Left lung (tissue), 14 donors: ENCODE measurements around the gene B4GALNT4. TPM values are rescaled to one million over a fixed set of nuclear protein-coding genes. Genes with fewer than 3 reads are reported as not detected.
"Not testable (repeated sequence)": the region's sequence is repeated elsewhere in the genome, so short reads cannot be mapped to it uniquely, and the experiment has no call there.

ENCODE experiments used
- ATAC-seq: fragments of 200-7000 bp; cut with Tn5 transposase; one replicate; pipeline ENCODE4 v1.9.1; 2020; ENCODE audit warnings: moderate library complexity
- DNase-seq, 4 donors: peaks; one replicate each; pipeline ENCODE4 v3.0.0-alpha.2; 2013 to 2020
- H3K27ac ChIP-seq, 2 donors: fragments of 200-600 bp; sonication (generic) in 1 of 2; one replicate each; pipeline versions ENCODE4 v1.5.0 to v1.8.0; 2020 to 2021
- H3K27me3 ChIP-seq, 2 donors: fragments of 200-600 bp; sonication (generic) in 1 of 2; one replicate each; pipeline versions ENCODE4 v1.5.0 to v1.8.0; 2020 to 2021
- H3K36me3 ChIP-seq, 2 donors: fragments of 200-600 bp; sonication (generic) in 1 of 2; one replicate each; pipeline versions ENCODE4 v1.5.0 to v1.8.0; 2020 to 2021
- H3K4me1 ChIP-seq, 2 donors: fragments of 200-600 bp; one replicate each; pipeline ENCODE4 v1.8.0; 2021
- H3K4me3 ChIP-seq, 2 donors: fragments of 200-600 bp; sonication (generic) in 1 of 2; one replicate each; pipeline versions ENCODE4 v1.5.0 to v1.8.0; 2020 to 2021; ENCODE audit warnings: mild to moderate bottlenecking in 1 of 2
- H3K9me3 ChIP-seq, 2 donors: fragments of 200-600 bp; sonication (generic) in 1 of 2; one replicate each; pipeline versions ENCODE4 v1.5.0 to v1.8.0; 2020 to 2021
- intact Hi-C, 2 donors: fragments of 100-400 bp; cut with DNase I; formaldehyde crosslinking; loops; one replicate each; pipeline versions ENCODE4 v1.11.2 to v1.14.2; 2022
- long read RNA-seq, 12 donors: library from polyadenylated mRNA in 2 of 12; unstranded in 2 of 12; transcript quantifications; one replicate each; pipeline ENCODE4 v2.0.0 and lab custom pipeline, GENCODE V29; 2019 to 2026
- polyA plus RNA-seq, 6 donors: library from polyadenylated mRNA; unstranded; fragments of 120-200 nt; gene quantifications; one replicate each; pipeline ENCODE4 v1.2.1, GENCODE V29; 2013; ENCODE audit not compliant: insufficient read length in 6 of 6
- total RNA-seq, 2 donors: library from RNA; stranded (reverse); fragmentation: NEBNext Ultra II Directional; extraction: Animal tissue kit (Norgen Biotek cat#: 25700); gene quantifications; one replicate each; pipeline ENCODE4 v1.2.1, GENCODE V29; 2021
- TF ChIP-seq, protein P1 (sequence below), 2 donors: fragments of 200-600 bp; sonication (generic) in 1 of 2; IDR thresholded peaks; one replicate each; pipeline versions ENCODE4 v1.5.0 to v1.8.0; 2021; ENCODE audit warnings: antibody characterized with exemption in 2 of 2
- donor health status: DM: no; HTN: yes; CAD: no.
- donor health status: DM: no; HTN: no; CAD: no.

Gene B4GALNT4
- total RNA-seq (1 to 10 TPM; 1.4 to 2.3 TPM), polyA plus RNA-seq (10 to 100 TPM; 47.9 to 78.7 (median 59.0) TPM)
- long read RNA-seq, donor 1, partial matches to known transcripts: 17 of 20 reads
- long read RNA-seq, donor 1, other reads (novel, unspliced or antisense): 0 of 20 reads
- long read RNA-seq, donor 2, partial matches to known transcripts: 0 of 6 reads
- long read RNA-seq, donor 2, other reads (novel, unspliced or antisense): 0 of 6 reads
- long read RNA-seq, donor 3, partial matches to known transcripts: 0 of 3 reads
- long read RNA-seq, donor 3, other reads (novel, unspliced or antisense): 0 of 3 reads
- long read RNA-seq, donor 4: 0 reads
- long read RNA-seq, donor 5, partial matches to known transcripts: 9 of 10 reads
- long read RNA-seq, donor 5, other reads (novel, unspliced or antisense): 0 of 10 reads
- long read RNA-seq, donor 6, partial matches to known transcripts: 0 of 2 reads
- long read RNA-seq, donor 6, other reads (novel, unspliced or antisense): 0 of 2 reads
- long read RNA-seq, donor 7, partial matches to known transcripts: 5 of 7 reads
- long read RNA-seq, donor 7, other reads (novel, unspliced or antisense): 0 of 7 reads
- long read RNA-seq, donor 8, partial matches to known transcripts: 9 of 12 reads
- long read RNA-seq, donor 8, other reads (novel, unspliced or antisense): 0 of 12 reads
- long read RNA-seq, donor 9: 0 reads
- long read RNA-seq, donor 10: 0 reads
- long read RNA-seq, donor 11, transcript B4GALNT4-201 (20 exons, 3,444 nt): major isoform, 10 of 79 reads
- long read RNA-seq, donor 11, partial matches to known transcripts: 65 of 79 reads
- long read RNA-seq, donor 11, other reads (novel, unspliced or antisense): 0 of 79 reads
- long read RNA-seq, donor 12, partial matches to known transcripts: 0 of 3 reads
- long read RNA-seq, donor 12, other reads (novel, unspliced or antisense): 0 of 3 reads

DNA sequence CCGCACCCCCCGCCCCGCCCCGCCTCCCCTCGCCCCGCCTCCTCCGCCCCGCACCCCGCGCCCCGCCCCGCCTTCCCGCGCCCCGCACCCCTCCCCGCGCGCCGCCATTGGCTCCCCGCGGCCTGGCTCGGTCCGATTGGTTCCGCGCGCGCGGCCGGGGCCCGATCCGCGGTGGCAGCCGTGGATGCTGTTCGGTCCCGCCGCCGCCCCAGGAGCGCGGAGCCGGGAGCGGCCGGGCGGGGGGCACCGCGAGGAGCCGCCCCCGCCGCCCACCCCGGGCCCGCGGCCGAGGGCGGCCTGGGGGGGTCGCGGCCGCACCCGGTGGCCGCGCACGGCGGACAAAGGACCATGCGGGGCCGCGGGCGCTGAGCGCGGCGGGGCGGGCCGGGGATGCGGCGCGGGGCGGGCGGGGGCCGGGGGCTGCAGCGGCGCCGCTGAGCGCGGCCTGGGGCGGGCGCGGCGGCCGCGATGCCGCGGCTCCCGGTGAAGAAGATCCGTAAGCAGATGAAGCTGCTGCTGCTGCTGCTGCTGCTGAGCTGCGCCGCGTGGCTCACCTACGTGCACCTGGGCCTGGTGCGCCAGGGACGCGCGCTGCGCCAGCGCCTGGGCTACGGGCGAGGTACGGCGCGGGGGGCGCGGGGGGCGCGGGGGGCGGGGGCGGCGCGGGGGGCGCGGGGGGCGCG lies at the start of gene B4GALNT4:
B4GALNT4 (plus strand) TSS at position 164 of the 683 bp plus-strand sequence; CDS start at position 469, 305 bp downstream.
- peak; percentile 19 for ATAC-seq
- intact Hi-C loops: no loop called here
- H3K9me3 ChIP-seq: no peaks in the 10 kb centered on the region
- no peak within 1 kb of the TSS for H3K27ac ChIP-seq
- no peak within 1 kb of the TSS for H3K4me3 ChIP-seq
- peaks cover 22 to 70% of the 10 kb centered on the region in 2 donors for H3K27me3 ChIP-seq
- no peaks in the 10 kb centered on the region for H3K36me3 ChIP-seq
- peaks cover 0 to 6% of the 10 kb centered on the region in 2 donors for H3K4me1 ChIP-seq
- TF ChIP-seq, protein P1, sequence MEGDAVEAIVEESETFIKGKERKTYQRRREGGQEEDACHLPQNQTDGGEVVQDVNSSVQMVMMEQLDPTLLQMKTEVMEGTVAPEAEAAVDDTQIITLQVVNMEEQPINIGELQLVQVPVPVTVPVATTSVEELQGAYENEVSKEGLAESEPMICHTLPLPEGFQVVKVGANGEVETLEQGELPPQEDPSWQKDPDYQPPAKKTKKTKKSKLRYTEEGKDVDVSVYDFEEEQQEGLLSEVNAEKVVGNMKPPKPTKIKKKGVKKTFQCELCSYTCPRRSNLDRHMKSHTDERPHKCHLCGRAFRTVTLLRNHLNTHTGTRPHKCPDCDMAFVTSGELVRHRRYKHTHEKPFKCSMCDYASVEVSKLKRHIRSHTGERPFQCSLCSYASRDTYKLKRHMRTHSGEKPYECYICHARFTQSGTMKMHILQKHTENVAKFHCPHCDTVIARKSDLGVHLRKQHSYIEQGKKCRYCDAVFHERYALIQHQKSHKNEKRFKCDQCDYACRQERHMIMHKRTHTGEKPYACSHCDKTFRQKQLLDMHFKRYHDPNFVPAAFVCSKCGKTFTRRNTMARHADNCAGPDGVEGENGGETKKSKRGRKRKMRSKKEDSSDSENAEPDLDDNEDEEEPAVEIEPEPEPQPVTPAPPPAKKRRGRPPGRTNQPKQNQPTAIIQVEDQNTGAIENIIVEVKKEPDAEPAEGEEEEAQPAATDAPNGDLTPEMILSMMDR (IDR thresholded peaks at IDR 0.05): no peak
- peak in 2 of 4 donors; percentile 55 to 72 for DNase-seq

DNA sequence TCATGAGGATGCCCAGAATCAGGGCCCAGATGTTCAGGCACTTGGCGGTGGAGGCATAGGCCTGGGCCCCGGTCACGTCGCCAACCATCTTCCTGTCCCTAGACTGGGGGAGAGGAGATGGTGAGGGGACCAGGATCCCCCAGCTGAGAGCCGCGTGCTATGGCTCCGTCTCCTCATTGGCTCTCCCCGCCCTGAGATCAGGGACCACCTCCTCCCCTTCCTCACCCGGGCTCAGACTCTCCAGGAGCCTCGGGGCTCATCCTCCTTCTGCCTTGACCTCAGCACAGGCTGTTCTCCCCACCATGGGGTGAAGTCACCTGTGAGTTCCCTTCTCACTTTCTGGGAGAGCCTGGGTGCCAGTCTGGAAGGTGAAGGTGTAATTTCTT lies 49.4 kb upstream of the B4GALNT4 start:
- Histone ChIP-seq H3K36me3 (peaks cover 0 to 13% of the 10 kb centered on the region in 2 donors), H3K4me1 (peaks cover 17 to 53% of the 10 kb centered on the region in 2 donors), H3K27ac (peak overlapping the region; percentile 86 to 95), H3K4me3 (peak overlapping the region; percentile 59 to 83)
- DNase-seq: peak in 2 of 4 donors; percentile 32 to 41
- intact Hi-C loops, H3K27me3 ChIP-seq, H3K9me3 ChIP-seq: not testable (repeated sequence)
- ATAC-seq: peak; percentile 3

GRCh38 chr11:324156-324555 lies 45.1 kb upstream of the B4GALNT4 start:
- Histone ChIP-seq H3K27ac (peak overlapping the region; percentile 42 to 79), H3K27me3 (no peaks in the 10 kb centered on the region), H3K9me3 (no peaks in the 10 kb centered on the region), H3K4me1 (peaks cover 24 to 56% of the 10 kb centered on the region in 2 donors), H3K4me3 (no peak overlapping the region), H3K36me3 (no peaks in the 10 kb centered on the region)
- TF ChIP-seq, protein P1 (IDR thresholded peaks at IDR 0.05): no peak
- intact Hi-C loops: no loop called here
- ATAC-seq: no peak
- peak in 2 of 4 donors; percentile 20 to 27 for DNase-seq

DNA sequence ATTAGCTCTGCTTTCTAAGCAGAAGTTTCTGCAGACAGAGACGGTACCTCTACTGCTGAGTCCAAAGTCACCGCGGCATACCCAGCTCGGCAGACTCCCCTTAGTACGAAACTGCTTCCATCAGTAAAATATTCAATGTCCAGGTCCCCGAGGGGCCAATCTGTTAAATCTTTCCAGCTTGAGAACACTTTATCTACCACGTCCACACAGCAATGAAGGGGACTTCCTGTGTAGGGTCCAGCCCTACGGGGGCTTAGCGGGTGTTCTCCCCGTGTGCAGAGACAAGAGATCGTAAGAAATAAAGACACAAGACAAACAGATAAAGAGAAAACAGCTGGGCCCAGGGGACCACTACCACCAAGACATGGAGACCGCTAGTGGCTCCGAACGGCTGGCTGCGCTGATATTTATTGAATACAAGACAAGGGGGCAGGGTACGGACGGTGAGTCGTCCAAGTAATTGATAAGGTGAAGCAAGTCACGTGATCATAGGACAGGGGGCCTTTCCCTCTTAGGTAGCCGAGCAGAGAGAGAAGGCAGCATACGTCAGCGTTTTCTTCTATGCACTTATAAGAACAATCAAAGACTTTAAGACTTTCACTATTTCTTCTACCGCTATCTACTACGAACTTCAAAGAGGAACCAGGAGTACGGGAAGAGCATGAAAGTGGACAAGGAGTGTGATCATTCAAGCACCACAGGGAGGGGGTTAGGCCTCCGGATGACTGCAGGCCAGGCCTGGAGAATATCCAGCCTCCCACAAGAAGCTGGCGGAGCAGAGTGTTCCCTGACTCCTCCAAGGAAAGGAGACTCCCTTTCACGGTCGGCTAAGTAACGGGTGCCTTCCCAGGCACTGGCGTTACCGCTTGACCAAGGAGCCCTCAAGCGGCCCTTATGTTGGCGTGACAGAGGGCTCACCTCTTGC lies 44.4 kb upstream of the B4GALNT4 start:
- DNase-seq: peak in 2 of 4 donors; percentile 12 to 46
- intact Hi-C loops, ATAC-seq, H3K4me3 ChIP-seq, H3K27me3 ChIP-seq, H3K9me3 ChIP-seq, H3K36me3 ChIP-seq: not testable (repeated sequence)
- Histone ChIP-seq H3K27ac (peak overlapping the region; percentile 42 to 79), H3K4me1 (peaks cover 24 to 56% of the 10 kb centered on the region in 2 donors)

- Histone ChIP-seq H3K27ac (peak overlapping the region; percentile 81 to 97), H3K27me3 (no peaks in the 10 kb centered on the region), H3K4me3 (peak overlapping the region in 1 of 2 donors; percentile 10), H3K9me3 (no peaks in the 10 kb centered on the region), H3K36me3 (no peaks in the 10 kb centered on the region), H3K4me1 (peaks cover 24 to 56% of the 10 kb centered on the region in 2 donors)
- intact Hi-C loops: no loop called here
- DNase-seq (peak in 2 of 4 donors; percentile 26 to 70), ATAC-seq (no peak)
- TF ChIP-seq, protein P1 (IDR thresholded peaks at IDR 0.05): no peak
Observed at GRCh38 chr11:325796-326591, 43.3 kb upstream of the B4GALNT4 start.
